ENCODE results near the gene GUCY1A1. TPM values are rescaled to one million over a fixed set of nuclear protein-coding genes. Genes with fewer than 3 reads are reported as not detected.

GUCY1A1 gene
- total RNA-seq, 6 experiments from 2014 or later: 3.7 to 7.8 (median 6.5) TPM

GRCh38 chr4:155708782-155709181 lies 42.1 kb downstream of the GUCY1A1 start:
- DNase-seq: no peak
- no peak overlapping the region for H3K4me3 ChIP-seq
- no peak for ATAC-seq
- TF ChIP-seq POLR2A (IDR thresholded peaks at IDR 0.05) (no peak), CTCF (IDR thresholded peaks at IDR 0.05) (no peak)
- no peaks in the 10 kb centered on the region for H3K9me3 ChIP-seq
- 64% methylated on average over 1 of the region's 1 CpG for WGBS (ENCODE audit: insufficient coverage, low coverage, low lambda C conversion rate, missing lambda C conversion rate)
- no peaks in the 10 kb centered on the region for H3K36me3 ChIP-seq
- intact Hi-C loops (cut with DNase I): no loop called here
- H3K27me3 ChIP-seq: no peaks in the 10 kb centered on the region
- peaks cover 0 to 9% (median 0%) of the 10 kb centered on the region in 4 donors for H3K4me1 ChIP-seq
- H3K27ac ChIP-seq: no peak overlapping the region

- Histone ChIP-seq H3K4me1 (peaks cover 0 to 9% (median 0%) of the 10 kb centered on the region in 4 donors), H3K4me3 (no peak overlapping the region), H3K36me3 (no peaks in the 10 kb centered on the region), H3K27ac (no peak overlapping the region), H3K9me3 (no peaks in the 10 kb centered on the region), H3K27me3 (no peaks in the 10 kb centered on the region)
- no peak for DNase-seq
- intact Hi-C loops (cut with DNase I): no loop called here
- TF ChIP-seq POLR2A (IDR thresholded peaks at IDR 0.05) (no peak), CTCF (IDR thresholded peaks at IDR 0.05) (no peak)
- WGBS (ENCODE audit: insufficient coverage, low coverage, low lambda C conversion rate, missing lambda C conversion rate): 36% methylated on average over 4 of the region's 4 CpGs
- ATAC-seq: no peak
These were observed 43.3 kb downstream of the GUCY1A1 start for GRCh38 chr4:155709918-155710317.

GRCh38 chr4:155711556-155711955 lies 44.9 kb downstream of the GUCY1A1 start:
- Histone ChIP-seq H3K27ac (no peak overlapping the region), H3K9me3 (no peaks in the 10 kb centered on the region), H3K27me3 (no peaks in the 10 kb centered on the region), H3K36me3 (no peaks in the 10 kb centered on the region), H3K4me1 (no peaks in the 10 kb centered on the region), H3K4me3 (no peak overlapping the region)
- no peak for DNase-seq
- ATAC-seq: no peak
- intact Hi-C loops (cut with DNase I): no loop called here
- TF ChIP-seq CTCF (IDR thresholded peaks at IDR 0.05) (no peak), POLR2A (IDR thresholded peaks at IDR 0.05) (no peak)
- 46% methylated on average over 1 of the region's 1 CpG for WGBS (ENCODE audit: insufficient coverage, low coverage, low lambda C conversion rate, missing lambda C conversion rate)

- H3K4me1 ChIP-seq: no peaks in the 10 kb centered on the region
- ATAC-seq (no peak), DNase-seq (no peak)
- no peaks in the 10 kb centered on the region for H3K36me3 ChIP-seq
- WGBS (ENCODE audit: insufficient coverage, low coverage, low lambda C conversion rate, missing lambda C conversion rate): 68% methylated on average over 3 of the region's 3 CpGs
- H3K4me3 ChIP-seq: no peak overlapping the region
- H3K27me3 ChIP-seq: no peaks in the 10 kb centered on the region
- TF ChIP-seq CTCF (IDR thresholded peaks at IDR 0.05) (no peak), POLR2A (IDR thresholded peaks at IDR 0.05) (no peak)
- intact Hi-C loops (cut with DNase I): no loop called here
- no peaks in the 10 kb centered on the region for H3K9me3 ChIP-seq
- no peak overlapping the region for H3K27ac ChIP-seq
These were observed 46.2 kb downstream of the GUCY1A1 start for GRCh38 chr4:155712846-155713245.

- H3K9me3 ChIP-seq: no peaks in the 10 kb centered on the region
- ATAC-seq (no peak), DNase-seq (no peak)
- no peak overlapping the region for H3K4me3 ChIP-seq
- no peak for TF ChIP-seq CTCF (IDR thresholded peaks at IDR 0.05)
- TF ChIP-seq POLR2A (IDR thresholded peaks at IDR 0.05): no peak
- H3K27ac ChIP-seq: no peak overlapping the region
- H3K36me3 ChIP-seq: no peaks in the 10 kb centered on the region
- WGBS (ENCODE audit: insufficient coverage, low coverage, low lambda C conversion rate, missing lambda C conversion rate): 23% methylated on average over 1 of the region's 1 CpG
- intact Hi-C loops (cut with DNase I): no loop called here
- no peaks in the 10 kb centered on the region for H3K4me1 ChIP-seq
- no peaks in the 10 kb centered on the region for H3K27me3 ChIP-seq
These were observed 47.3 kb downstream of the GUCY1A1 start for GRCh38 chr4:155713911-155714310.

Measured in right lobe of liver (tissue), 6 donors.